ENCODE data around the gene SLC38A9. TPM values are rescaled to one million over a fixed set of nuclear protein-coding genes. Genes with fewer than 3 reads are reported as not detected.

SLC38A9 gene
- total and polyA plus RNA-seq, 11 donors, result 3.9 to 13.5 (median 6.9) TPM

GRCh38 chr5:55580042-55580441 lies 132.1 kb downstream of the SLC38A9 start:
- Histone ChIP-seq H3K4me3 (no peak overlapping the region), H3K36me3 (no peaks in the 10 kb centered on the region), H3K9me3 (no peaks in the 10 kb centered on the region), H3K27me3 (no peaks in the 10 kb centered on the region), H3K27ac (peak overlapping the region in 6 of 12 donors; percentile 1 to 83 (median 77)), H3K4me1 (peaks cover 8 to 75% (median 55%) of the 10 kb centered on the region in 12 donors)
- TF ChIP-seq POLR2A (IDR thresholded peaks at IDR 0.05), result no peak
- no peak for TF ChIP-seq CTCF (IDR thresholded peaks at IDR 0.05)
- intact Hi-C loops (cut with DNase I), result no loop called here
- DNase-seq (no peak), ATAC-seq (no peak)
- WGBS, 4 donors, result 93 to 95% (median 94%) methylated on average over 6 of the region's 6 CpGs

- ATAC-seq, result peak; percentile 81 to 88 (median 86)
- no peaks in the 10 kb centered on the region for H3K9me3 ChIP-seq
- H3K4me1 ChIP-seq, result peaks cover 6 to 62% (median 51%) of the 10 kb centered on the region in 12 donors
- intact Hi-C loops (cut with DNase I), result loop anchor here in 5 of 10 donors (2.0 to 5.0 kb wide), 3 partner anchors 22 to 46 kb away; partner anchors contain the start of gene PLPP1 (in 1 of the 5)
- no peak for TF ChIP-seq CTCF (IDR thresholded peaks at IDR 0.05)
- TF ChIP-seq POLR2A (IDR thresholded peaks at IDR 0.05), result no peak
- no peaks in the 10 kb centered on the region for H3K27me3 ChIP-seq
- H3K27ac ChIP-seq, result peak overlapping the region in 11 of 12 donors; percentile 73 to 90 (median 83)
- peak in 1 of 5 donors; percentile 37 for DNase-seq
- no peak overlapping the region for H3K4me3 ChIP-seq
- H3K36me3 ChIP-seq, result no peaks in the 10 kb centered on the region
Measured at GRCh38 chr5:55578771-55579170, 133.4 kb downstream of the SLC38A9 start.

GRCh38 chr5:55577353-55578060 lies 134.6 kb downstream of the SLC38A9 start:
- H3K27me3 ChIP-seq, result no peaks in the 10 kb centered on the region
- H3K27ac ChIP-seq, result peak overlapping the region; percentile 71 to 90 (median 82)
- DNase-seq (peak in 4 of 5 donors; percentile 77 to 84 (median 81)), ATAC-seq (peak; percentile 91 to 94 (median 94))
- no peaks in the 10 kb centered on the region for H3K36me3 ChIP-seq
- no peaks in the 10 kb centered on the region for H3K9me3 ChIP-seq
- intact Hi-C loops (cut with DNase I), result loop anchor here in 6 of 10 donors (1.0 to 5.0 kb wide), 7 partner anchors 22 to 57 kb away; partner anchors contain the start of gene PLPP1 (in 3 of the 6)
- H3K4me1 ChIP-seq, result peaks cover 6 to 53% (median 48%) of the 10 kb centered on the region in 12 donors
- WGBS, 4 donors, result 7 to 18% (median 16%) methylated on average over 6 of the region's 6 CpGs
- H3K4me3 ChIP-seq, result no peak overlapping the region
- no peak for TF ChIP-seq CTCF (IDR thresholded peaks at IDR 0.05)
- TF ChIP-seq POLR2A (IDR thresholded peaks at IDR 0.05), result no peak

GRCh38 chr5:55576661-55577060 lies 135.5 kb downstream of the SLC38A9 start:
- Histone ChIP-seq H3K27me3 (no peaks in the 10 kb centered on the region), H3K4me1 (peaks cover 6 to 45% (median 41%) of the 10 kb centered on the region in 12 donors), H3K4me3 (no peak overlapping the region), H3K36me3 (no peaks in the 10 kb centered on the region), H3K27ac (peak overlapping the region; percentile 71 to 90 (median 82)), H3K9me3 (no peaks in the 10 kb centered on the region)
- 69 to 80% (median 75%) methylated on average over 2 of the region's 2 CpGs for WGBS, 4 donors
- no peak for TF ChIP-seq POLR2A (IDR thresholded peaks at IDR 0.05)
- TF ChIP-seq CTCF (IDR thresholded peaks at IDR 0.05), result no peak
- DNase-seq (no peak), ATAC-seq (no peak)
- intact Hi-C loops (cut with DNase I), result loop anchor here in 6 of 10 donors (1.0 to 5.0 kb wide), 6 partner anchors 23 to 58 kb away; partner anchors contain the start of gene PLPP1 (in 3 of the 6)

Measured in heart left ventricle (tissue), 16 donors.